H9 (cell line): ENCODE measurements around the gene TMIGD2. TPM values are rescaled to one million over a fixed set of nuclear protein-coding genes. Genes with fewer than 3 reads are reported as not detected.

Experiments used
- DNase-seq: peaks from one replicate; pipeline ENCODE4 v3.0.0-alpha.2; 2017
- H2AFZ ChIP-seq: one replicate; pipeline ENCODE4 v1.6.1; 2013; ENCODE audit warnings: mild to moderate bottlenecking, low read length, control low read depth, moderate library complexity
- H2AK5ac ChIP-seq: 2 replicates; pipeline ENCODE4 v1.6.1; 2013; ENCODE audit warnings: low read length, control low read depth, mixed read lengths; ENCODE audit not compliant: insufficient read length
- H2BK120ac ChIP-seq: one replicate; pipeline ENCODE4 v1.6.1; 2013; ENCODE audit warnings: low read depth, mild to moderate bottlenecking, low read length, control low read depth, inconsistent platforms; ENCODE audit not compliant: poor library complexity, severe bottlenecking
- H2BK12ac ChIP-seq: 2 replicates; pipeline ENCODE4 v1.6.1; 2013; ENCODE audit warnings: low read length, control low read depth, mixed read lengths, low read depth; ENCODE audit not compliant: insufficient read length
- H2BK15ac ChIP-seq: 2 replicates; pipeline ENCODE4 v1.6.1; 2013; ENCODE audit warnings: low read depth, low read length, control low read depth
- H2BK20ac ChIP-seq: one replicate; pipeline ENCODE4 v1.6.1; 2013; ENCODE audit warnings: low read depth, mild to moderate bottlenecking, low read length, control low read depth, inconsistent platforms; ENCODE audit not compliant: poor library complexity, severe bottlenecking
- H2BK5ac ChIP-seq: 2 replicates; pipeline ENCODE4 v1.6.1; 2013; ENCODE audit warnings: low read length, control low read depth, mixed read lengths; ENCODE audit not compliant: insufficient read length
- H3K14ac ChIP-seq: 2 replicates; pipeline ENCODE4 v1.6.1; 2013; ENCODE audit warnings: low read length, control low read depth; ENCODE audit not compliant: insufficient read depth
- H3K18ac ChIP-seq: 2 replicates; pipeline ENCODE4 v1.6.1; 2013; ENCODE audit warnings: low read depth, mild to moderate bottlenecking, mixed read lengths, low read length, control low read depth; ENCODE audit not compliant: insufficient read length
- H3K23ac ChIP-seq: 2 replicates; pipeline ENCODE4 v1.6.1; 2013; ENCODE audit warnings: low read length, control low read depth, mixed read lengths, low read depth; ENCODE audit not compliant: insufficient read length
- H3K23me2 ChIP-seq: 2 replicates; pipeline ENCODE4 v1.6.1; 2013; ENCODE audit warnings: low read depth, mild to moderate bottlenecking, mixed read lengths, low read length, control low read depth; ENCODE audit not compliant: insufficient read length, poor library complexity, severe bottlenecking
- H3K27ac ChIP-seq: 2 replicates; pipeline ENCODE4 v1.5.1; 2013; ENCODE audit warnings: low read length, control low read depth, mixed read lengths, low read depth; ENCODE audit not compliant: insufficient read length
- H3K27me3 ChIP-seq: 2 replicates; pipeline ENCODE4 v1.6.1; 2013; ENCODE audit warnings: low read length, control low read depth, inconsistent platforms; ENCODE audit not compliant: insufficient read depth
- H3K4ac ChIP-seq: 2 replicates; pipeline ENCODE4 v1.6.1; 2013; ENCODE audit warnings: low read depth, mild to moderate bottlenecking, control low read depth, inconsistent platforms, low read length, moderate library complexity
- H3K4me1 ChIP-seq: 2 replicates; pipeline ENCODE4 v1.6.1; 2013; ENCODE audit warnings: low read length, control low read depth, inconsistent platforms; ENCODE audit not compliant: insufficient read depth
- H3K4me2 ChIP-seq: 2 replicates; pipeline ENCODE4 v1.6.1; 2013; ENCODE audit warnings: low read length, control low read depth, mixed read lengths; ENCODE audit not compliant: insufficient read length, insufficient read depth
- H3K56ac ChIP-seq: 2 replicates; pipeline ENCODE4 v1.6.1; 2013; ENCODE audit warnings: low read depth, mild to moderate bottlenecking, mixed read lengths, low read length, control low read depth; ENCODE audit not compliant: insufficient read length
- H3K79me1 ChIP-seq: 2 replicates; pipeline ENCODE4 v1.6.1; 2013; ENCODE audit warnings: low read depth, mild to moderate bottlenecking, moderate library complexity, low read length, control low read depth, inconsistent platforms; ENCODE audit not compliant: insufficient read depth, poor library complexity, severe bottlenecking
- H3K79me2 ChIP-seq: 2 replicates; pipeline ENCODE4 v1.6.1; 2013; ENCODE audit warnings: low read length, control low read depth, inconsistent platforms; ENCODE audit not compliant: insufficient read depth
- H3K9ac ChIP-seq: 2 replicates; pipeline ENCODE4 v1.6.1; 2013; ENCODE audit warnings: low read length, control low read depth, mixed read lengths; ENCODE audit not compliant: insufficient read length; ENCODE audit errors: extremely low read depth
- H3K9me3 ChIP-seq: one replicate; pipeline ENCODE4 v1.6.1; 2013; ENCODE audit warnings: low read depth, low read length, inconsistent platforms; ENCODE audit not compliant: control insufficient read depth
- H3T11ph ChIP-seq: one replicate; pipeline ENCODE4 v1.6.1; 2013; ENCODE audit warnings: mild to moderate bottlenecking, low read length, control low read depth, inconsistent platforms
- H4K20me1 ChIP-seq: one replicate; pipeline ENCODE4 v1.6.1; 2013; ENCODE audit not compliant: control insufficient read depth, insufficient read length, insufficient read depth
- H4K5ac ChIP-seq: 2 replicates; pipeline ENCODE4 v1.6.1; 2013; ENCODE audit warnings: low read depth, mild to moderate bottlenecking, mixed read lengths, low read length, control low read depth; ENCODE audit not compliant: insufficient read length
- H4K8ac ChIP-seq: replicated peaks from 2 replicates; pipeline ENCODE4 v1.6.1; 2013; ENCODE audit warnings: low read length, control low read depth, mixed read lengths, low read depth; ENCODE audit not compliant: insufficient read length
- H4K91ac ChIP-seq: 2 replicates; pipeline ENCODE4 v1.6.1; 2013; ENCODE audit warnings: low read depth, mild to moderate bottlenecking, moderate library complexity, mixed read lengths, low read length, control low read depth; ENCODE audit not compliant: insufficient read length
- H3K27ac Mint-ChIP-seq, 3 experiments: 2 replicates in 2 of 3; 3 replicates in 1 of 3; pipeline ENCODE4 v1.8.0; 2020 to 2021; ENCODE audit warnings: mixed read lengths in 3 of 3, mild to moderate bottlenecking in 1 of 3, moderate library complexity in 1 of 3
- H3K27me3 Mint-ChIP-seq: 2 replicates; pipeline ENCODE4 v1.8.0; 2021; ENCODE audit warnings: low read depth, mild to moderate bottlenecking, moderate library complexity, mixed read lengths
- H3K36me3 Mint-ChIP-seq, 3 experiments: 2 replicates in 2 of 3; 3 replicates in 1 of 3; pipeline ENCODE4 v1.8.0; 2020 to 2021; ENCODE audit warnings: low read depth in 3 of 3, mixed read lengths in 3 of 3; ENCODE audit not compliant: insufficient read depth in 1 of 3
- H3K4me1 Mint-ChIP-seq, 2 experiments: 2 replicates each; pipeline ENCODE4 v1.8.0; 2020; ENCODE audit warnings: mixed read lengths in 2 of 2
- H3K4me3 Mint-ChIP-seq, 2 experiments: 2 replicates in 1 of 2; 3 replicates in 1 of 2; pipeline ENCODE4 v1.8.0; 2020 to 2021; ENCODE audit warnings: mild to moderate bottlenecking in 2 of 2, mixed read lengths in 2 of 2, moderate library complexity in 1 of 2
- H3K9me3 Mint-ChIP-seq, 2 experiments: 2 replicates in 1 of 2; 3 replicates in 1 of 2; pipeline ENCODE4 v1.8.0; 2020; ENCODE audit warnings: mild to moderate bottlenecking in 2 of 2, mixed read lengths in 2 of 2, moderate library complexity in 1 of 2
- WGBS: extraction: QIAGEN DNeasy Blood & Tissue Kit; methylation state at CpG from one replicate; pipeline ENCODE4 v1.1.7; 2013; ENCODE audit warnings: missing lambda C conversion rate, low lambda C conversion rate, mixed read lengths; ENCODE audit not compliant: insufficient read length; ENCODE audit errors: extremely low coverage; 5-methylcytosine and 5-hydroxymethylcytosine counted together
- total RNA-seq: library from RNA; stranded (reverse); gene quantifications from 2 replicates; pipeline ENCODE4 v1.2.1, GENCODE V29; 2021
- TF ChIP-seq, protein P1 (sequence below): fragments of 200-600 bp; sonication (generic); conservative IDR thresholded peaks from 3 replicates; pipeline ENCODE4 v1.8.0; 2021; ENCODE audit warnings: antibody characterized with exemption, mild to moderate bottlenecking

TMIGD2 gene
- total RNA-seq, 1 experiment from 2014 or later: 0.26 TPM

DNA sequence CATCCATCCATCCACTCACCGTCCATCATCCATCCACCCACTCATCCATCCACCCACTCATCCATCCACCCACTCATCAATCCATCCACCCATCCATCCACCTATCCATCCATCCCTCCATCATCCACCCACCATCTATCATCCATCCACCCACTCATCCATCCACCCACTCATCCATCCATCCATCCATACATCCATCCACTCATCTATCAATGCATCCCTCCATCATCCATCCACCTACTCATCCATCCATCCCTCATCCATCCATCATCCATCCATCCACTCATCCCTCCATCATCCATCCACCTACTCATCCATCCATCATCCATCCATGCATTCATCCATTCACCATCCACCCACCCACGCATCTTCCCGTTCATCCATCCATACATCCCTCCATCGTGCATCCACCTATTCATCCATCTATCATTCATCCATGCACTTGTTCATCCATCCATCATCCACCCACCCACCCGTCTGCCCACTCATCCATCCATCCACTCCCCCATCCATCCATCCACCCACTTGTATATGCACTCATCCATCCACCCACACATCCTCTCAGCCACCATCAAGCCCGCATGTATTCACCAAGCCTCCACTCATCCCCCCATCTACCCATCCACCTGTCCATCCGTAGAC lies 32.9 kb upstream of the TMIGD2 start:
- WGBS: 97% methylated on average over 4 of the region's 7 CpGs

More for the DNA sequence above, 32.9 kb upstream of the TMIGD2 start:
- no peak overlapping the region for H3K27ac ChIP-seq
- H2BK20ac ChIP-seq: no peak overlapping the region
- no peak overlapping the region for H3K27ac Mint-ChIP-seq
- peaks cover 10 to 15% of the 10 kb centered on the region in 2 experiments for H3K4me1 Mint-ChIP-seq
- no peak overlapping the region for H2BK120ac ChIP-seq
- H4K8ac ChIP-seq: no peak overlapping the region
- H4K20me1 ChIP-seq: no peaks in the 10 kb centered on the region
- H3K18ac ChIP-seq: no peak overlapping the region
- no peak overlapping the region for H3K14ac ChIP-seq
- H3K23ac ChIP-seq: no peak overlapping the region
- H3K4me3 Mint-ChIP-seq: no peak overlapping the region
- H3K9me3 Mint-ChIP-seq: peaks cover 2 to 5% of the 10 kb centered on the region in 2 experiments; a peak in 1 of 5 replicates
- H3K23me2 ChIP-seq: peaks cover 11% of the 10 kb centered on the region
- no peak overlapping the region for H3K4me2 ChIP-seq
- H3K27me3 ChIP-seq: no peaks in the 10 kb centered on the region
- no peak overlapping the region for H2BK15ac ChIP-seq
- H3K36me3 Mint-ChIP-seq: peaks cover 13 to 22% (median 21%) of the 10 kb centered on the region in 3 experiments; a peak in 6 of 7 replicates
- H2BK12ac ChIP-seq: no peak overlapping the region
- DNase-seq: no peak
- H3K9me3 ChIP-seq: no peaks in the 10 kb centered on the region
- H3K79me2 ChIP-seq: no peaks in the 10 kb centered on the region
- H2BK5ac ChIP-seq: no peak overlapping the region
- H3K56ac ChIP-seq: no peak overlapping the region
- H2AK5ac ChIP-seq: no peak overlapping the region
- H3K9ac ChIP-seq: no peak overlapping the region
- H3K79me1 ChIP-seq: no peaks in the 10 kb centered on the region
- H2AFZ ChIP-seq: no peak overlapping the region
- TF ChIP-seq, protein P1, sequence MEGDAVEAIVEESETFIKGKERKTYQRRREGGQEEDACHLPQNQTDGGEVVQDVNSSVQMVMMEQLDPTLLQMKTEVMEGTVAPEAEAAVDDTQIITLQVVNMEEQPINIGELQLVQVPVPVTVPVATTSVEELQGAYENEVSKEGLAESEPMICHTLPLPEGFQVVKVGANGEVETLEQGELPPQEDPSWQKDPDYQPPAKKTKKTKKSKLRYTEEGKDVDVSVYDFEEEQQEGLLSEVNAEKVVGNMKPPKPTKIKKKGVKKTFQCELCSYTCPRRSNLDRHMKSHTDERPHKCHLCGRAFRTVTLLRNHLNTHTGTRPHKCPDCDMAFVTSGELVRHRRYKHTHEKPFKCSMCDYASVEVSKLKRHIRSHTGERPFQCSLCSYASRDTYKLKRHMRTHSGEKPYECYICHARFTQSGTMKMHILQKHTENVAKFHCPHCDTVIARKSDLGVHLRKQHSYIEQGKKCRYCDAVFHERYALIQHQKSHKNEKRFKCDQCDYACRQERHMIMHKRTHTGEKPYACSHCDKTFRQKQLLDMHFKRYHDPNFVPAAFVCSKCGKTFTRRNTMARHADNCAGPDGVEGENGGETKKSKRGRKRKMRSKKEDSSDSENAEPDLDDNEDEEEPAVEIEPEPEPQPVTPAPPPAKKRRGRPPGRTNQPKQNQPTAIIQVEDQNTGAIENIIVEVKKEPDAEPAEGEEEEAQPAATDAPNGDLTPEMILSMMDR: no peak
- no peaks in the 10 kb centered on the region for H3K4me1 ChIP-seq
- H3K4ac ChIP-seq: no peak overlapping the region
- H3T11ph ChIP-seq: no peak overlapping the region
- H4K91ac ChIP-seq: no peak overlapping the region
- peaks cover 7% of the 10 kb centered on the region for H3K27me3 Mint-ChIP-seq
- H4K5ac ChIP-seq: no peak overlapping the region
